Neural progenitor cell (in vitro differentiated cells): ENCODE measurements around the gene HDC.

ENCODE experiments used
- EZH2 ChIP-seq: fragments of 200-600 bp; sonication (generic); IDR thresholded peaks from 2 replicates; pipeline ENCODE4 v1.6.1; 2017; ENCODE audit warnings: antibody characterized with exemption, mild to moderate bottlenecking, moderate library complexity
- TF ChIP-seq, protein P1 (sequence below): fragments of 200-600 bp; sonication (generic); IDR thresholded peaks from 2 replicates; pipeline ENCODE4 v1.5.1; 2017; ENCODE audit warnings: antibody characterized with exemption, mild to moderate bottlenecking

DNA sequence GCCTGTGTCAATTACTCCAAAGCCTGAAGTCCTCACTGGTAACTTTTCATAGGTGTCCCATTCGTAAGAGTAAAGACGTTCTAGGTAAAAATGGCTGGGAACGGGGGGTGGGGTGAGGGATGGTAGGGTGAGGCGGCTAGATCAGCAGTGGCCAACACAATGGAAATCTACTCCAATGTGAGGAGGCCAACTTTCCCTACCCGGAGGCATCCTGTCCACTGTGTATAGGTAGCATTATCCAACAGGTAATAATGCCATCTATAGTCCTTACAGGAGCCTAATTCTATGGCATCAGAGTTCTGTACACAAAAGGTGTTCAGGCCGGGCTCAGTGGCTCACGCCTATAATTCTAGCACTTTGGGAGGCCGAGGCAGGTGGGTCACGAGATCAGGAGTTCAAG lies 29.1 kb downstream of the HDC start:
- TF ChIP-seq, protein P1, sequence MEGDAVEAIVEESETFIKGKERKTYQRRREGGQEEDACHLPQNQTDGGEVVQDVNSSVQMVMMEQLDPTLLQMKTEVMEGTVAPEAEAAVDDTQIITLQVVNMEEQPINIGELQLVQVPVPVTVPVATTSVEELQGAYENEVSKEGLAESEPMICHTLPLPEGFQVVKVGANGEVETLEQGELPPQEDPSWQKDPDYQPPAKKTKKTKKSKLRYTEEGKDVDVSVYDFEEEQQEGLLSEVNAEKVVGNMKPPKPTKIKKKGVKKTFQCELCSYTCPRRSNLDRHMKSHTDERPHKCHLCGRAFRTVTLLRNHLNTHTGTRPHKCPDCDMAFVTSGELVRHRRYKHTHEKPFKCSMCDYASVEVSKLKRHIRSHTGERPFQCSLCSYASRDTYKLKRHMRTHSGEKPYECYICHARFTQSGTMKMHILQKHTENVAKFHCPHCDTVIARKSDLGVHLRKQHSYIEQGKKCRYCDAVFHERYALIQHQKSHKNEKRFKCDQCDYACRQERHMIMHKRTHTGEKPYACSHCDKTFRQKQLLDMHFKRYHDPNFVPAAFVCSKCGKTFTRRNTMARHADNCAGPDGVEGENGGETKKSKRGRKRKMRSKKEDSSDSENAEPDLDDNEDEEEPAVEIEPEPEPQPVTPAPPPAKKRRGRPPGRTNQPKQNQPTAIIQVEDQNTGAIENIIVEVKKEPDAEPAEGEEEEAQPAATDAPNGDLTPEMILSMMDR: no peak
- TF ChIP-seq EZH2: no peak
